GM19455 (cell line): Measurements from ENCODE around the gene TBXA2R.

Experiments used
- ATAC-seq: cut with Tn5 transposase; IDR thresholded peaks from one replicate; pipeline ENCODE4 v1.9.1; 2021; ENCODE audit not compliant: unreplicated experiment

TBXA2R gene

DNA sequence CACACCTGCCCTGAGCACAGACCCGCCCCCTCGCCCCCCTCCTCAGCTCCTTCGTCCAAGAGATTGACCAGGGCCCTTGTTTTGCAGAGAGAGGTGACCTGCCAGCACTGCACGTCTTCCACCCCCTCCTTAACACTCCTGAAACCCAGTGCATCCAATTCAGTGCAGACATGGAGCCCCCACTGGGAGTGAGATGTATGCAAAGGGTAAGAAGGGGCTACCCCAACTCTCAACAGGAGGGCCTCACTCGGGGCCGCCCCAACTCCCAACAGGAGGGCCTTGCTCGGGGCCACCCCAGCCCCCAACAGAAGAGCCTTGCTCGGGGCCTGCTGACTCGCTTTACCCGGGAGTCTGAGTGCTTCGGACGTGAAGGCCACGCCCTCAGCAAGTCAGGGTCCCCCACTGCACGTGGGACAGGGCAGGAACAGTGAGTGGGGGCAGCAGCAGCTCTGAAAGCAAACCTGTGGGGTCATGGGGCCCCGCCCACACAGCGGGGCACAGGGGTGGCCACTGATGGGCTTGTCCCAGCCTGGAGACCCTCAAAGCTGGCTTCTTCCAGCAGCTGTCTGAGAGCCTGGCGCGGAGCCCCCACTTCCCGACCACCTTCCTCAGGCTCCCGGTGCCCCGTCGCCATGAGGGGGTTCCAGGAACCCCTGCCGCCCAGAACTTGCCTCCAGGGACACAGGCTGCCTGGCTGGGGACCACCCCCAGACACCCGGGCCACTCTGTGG lies 14.3 kb upstream of the TBXA2R start:
- ATAC-seq, result no peak

- ATAC-seq, result no peak
Observed at GRCh38 chr19:3620145-3620816, 13.6 kb upstream of the TBXA2R start.

GRCh38 chr19:3619631-3620012 lies 12.9 kb upstream of the TBXA2R start:
- ATAC-seq, result no peak

- ATAC-seq, result no peak
Observed at GRCh38 chr19:3618811-3619630, 12.3 kb upstream of the TBXA2R start.

- no peak for ATAC-seq
Observed at GRCh38 chr19:3618144-3618810, 11.6 kb upstream of the TBXA2R start.

GRCh38 chr19:3617463-3617862 lies 10.8 kb upstream of the TBXA2R start:
- no peak for ATAC-seq

- no peak for ATAC-seq
Observed at GRCh38 chr19:3615524-3616135, 9.0 kb upstream of the TBXA2R start.

GRCh38 chr19:3614858-3615505 lies 8.3 kb upstream of the TBXA2R start:
- ATAC-seq, result no peak

DNA sequence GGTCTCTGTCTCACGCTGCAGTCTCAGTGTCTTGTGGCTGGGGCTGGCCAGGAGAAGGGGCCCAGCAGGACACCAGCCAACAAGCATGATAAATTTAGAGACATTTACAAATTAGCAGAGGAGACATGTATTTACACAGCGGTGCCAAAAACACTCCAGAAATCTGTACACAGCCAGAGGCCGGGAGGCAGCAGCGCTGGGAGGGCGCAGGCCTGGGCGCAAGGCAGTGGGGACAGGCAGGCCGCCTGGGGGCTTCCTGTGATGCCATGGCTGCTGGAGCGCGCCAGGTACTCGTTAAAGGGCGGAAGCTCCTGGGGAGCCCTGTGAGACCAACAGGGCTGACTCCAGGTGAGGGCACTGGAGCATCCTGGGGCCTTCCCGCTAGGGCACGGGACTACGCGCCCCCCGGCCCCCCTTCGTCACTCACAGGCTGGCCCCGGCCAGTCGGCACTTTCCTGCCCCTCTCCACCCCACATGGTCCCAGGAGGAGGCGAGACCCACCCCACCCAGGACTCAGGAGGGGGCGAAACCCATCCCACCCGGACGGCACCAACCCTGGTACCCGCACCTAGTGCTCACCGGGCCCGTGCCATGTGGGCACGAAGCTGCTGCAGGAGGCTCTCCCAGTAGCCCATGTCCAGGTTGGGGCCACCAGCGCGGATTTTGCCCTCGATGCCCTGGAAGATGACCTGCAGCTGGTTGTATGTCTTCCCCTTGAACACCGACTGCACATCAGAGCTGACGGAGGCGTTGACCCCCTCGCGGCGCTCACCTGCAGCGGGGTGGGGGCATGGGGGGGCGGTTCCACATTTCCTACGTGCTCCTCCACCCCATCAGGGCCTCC lies 7.4 kb upstream of the TBXA2R start:
- no peak for ATAC-seq

DNA sequence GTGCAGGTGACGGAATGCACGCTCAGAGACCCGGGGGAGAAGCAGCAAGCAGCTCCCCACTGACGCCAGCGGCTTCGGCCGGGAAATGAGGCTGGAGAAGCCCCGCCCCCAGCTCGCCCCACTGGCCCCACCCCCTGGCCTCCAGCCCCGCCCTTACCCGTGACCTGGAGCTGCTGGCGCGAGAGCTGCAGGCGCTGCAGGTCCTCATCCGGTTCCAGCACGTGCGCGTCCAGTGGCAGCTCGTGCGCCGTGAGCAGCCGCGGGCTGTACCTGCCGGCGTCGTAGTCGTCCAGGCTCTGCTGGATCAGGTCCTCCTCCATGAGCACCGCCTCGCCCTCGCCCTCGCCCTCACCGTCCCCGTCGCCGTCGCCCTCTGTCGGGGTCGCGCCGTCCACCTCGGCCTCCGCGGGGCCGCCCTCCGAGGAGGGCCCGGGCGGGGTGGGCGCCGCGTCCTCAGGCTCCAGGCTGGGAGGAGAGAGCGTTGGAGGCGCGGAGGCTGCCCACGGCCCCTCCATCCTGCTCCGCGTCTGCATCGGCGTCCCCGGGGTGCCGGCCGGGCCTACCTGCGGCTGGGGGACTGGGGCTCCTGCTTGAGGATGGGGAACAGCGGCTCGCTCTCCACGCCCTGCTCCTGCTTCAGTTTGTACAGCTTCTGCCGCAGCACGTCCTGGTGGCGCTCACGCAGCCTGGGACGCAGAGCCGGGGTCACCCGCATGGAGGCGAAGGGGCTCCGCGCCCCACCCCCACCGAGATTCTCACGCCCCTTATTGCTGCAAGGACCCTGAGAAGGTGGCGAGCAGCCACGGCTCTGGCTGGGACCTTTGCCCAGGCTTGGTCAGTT lies 6.4 kb upstream of the TBXA2R start:
- ATAC-seq, result no peak

GRCh38 chr19:3612330-3612729 lies 5.7 kb upstream of the TBXA2R start:
- ATAC-seq, result no peak

- no peak for ATAC-seq
Observed at GRCh38 chr19:3611841-3612240, 5.2 kb upstream of the TBXA2R start.

DNA sequence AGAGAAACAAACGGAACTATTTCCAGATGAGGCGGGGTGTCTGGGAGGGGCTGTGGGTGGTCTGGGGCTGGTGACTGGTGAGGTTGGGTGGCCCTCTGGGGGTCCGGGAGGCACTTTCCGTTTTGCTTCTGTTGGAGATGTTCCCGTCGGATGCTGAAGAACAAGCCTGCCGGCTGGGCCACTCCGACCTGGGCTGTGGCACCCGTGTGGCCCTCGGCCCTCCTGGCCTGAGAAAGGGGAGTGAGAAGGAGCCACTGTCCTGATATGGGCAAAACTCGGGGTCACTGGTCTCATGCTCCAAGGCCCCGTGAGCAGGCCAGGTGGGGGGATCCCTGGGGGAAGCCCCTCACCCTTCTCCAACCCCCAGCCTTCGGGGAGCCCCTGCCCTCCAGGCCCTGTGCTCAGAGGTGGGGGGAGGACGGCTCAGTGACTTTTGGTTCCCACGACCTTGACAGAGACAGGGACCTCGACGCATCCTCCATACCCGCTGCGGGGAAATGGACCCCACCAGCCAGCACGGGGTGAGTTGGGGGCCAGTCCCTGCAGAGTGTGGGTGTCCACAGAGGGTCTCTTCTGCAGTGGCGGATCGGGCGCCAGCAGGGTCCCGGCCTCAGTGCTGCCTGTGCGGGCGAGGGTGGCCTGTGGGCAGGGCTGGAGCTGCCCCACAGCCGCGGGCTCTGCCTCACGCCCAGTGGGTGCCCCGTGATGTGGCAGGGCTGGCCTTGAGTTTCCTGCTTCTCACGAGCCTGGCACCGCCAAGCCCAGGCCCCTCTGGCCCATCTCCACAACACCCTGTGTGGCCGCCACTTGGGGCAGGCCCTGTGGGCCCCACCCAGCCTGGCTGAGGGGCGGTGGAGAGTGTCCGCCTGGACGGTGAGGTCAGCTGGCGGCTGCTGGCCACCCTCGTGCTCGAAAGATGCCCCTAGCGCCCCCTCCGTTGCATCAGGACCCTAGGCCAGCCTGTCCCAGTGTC lies 4.4 kb upstream of the TBXA2R start:
- ATAC-seq, result no peak

DNA sequence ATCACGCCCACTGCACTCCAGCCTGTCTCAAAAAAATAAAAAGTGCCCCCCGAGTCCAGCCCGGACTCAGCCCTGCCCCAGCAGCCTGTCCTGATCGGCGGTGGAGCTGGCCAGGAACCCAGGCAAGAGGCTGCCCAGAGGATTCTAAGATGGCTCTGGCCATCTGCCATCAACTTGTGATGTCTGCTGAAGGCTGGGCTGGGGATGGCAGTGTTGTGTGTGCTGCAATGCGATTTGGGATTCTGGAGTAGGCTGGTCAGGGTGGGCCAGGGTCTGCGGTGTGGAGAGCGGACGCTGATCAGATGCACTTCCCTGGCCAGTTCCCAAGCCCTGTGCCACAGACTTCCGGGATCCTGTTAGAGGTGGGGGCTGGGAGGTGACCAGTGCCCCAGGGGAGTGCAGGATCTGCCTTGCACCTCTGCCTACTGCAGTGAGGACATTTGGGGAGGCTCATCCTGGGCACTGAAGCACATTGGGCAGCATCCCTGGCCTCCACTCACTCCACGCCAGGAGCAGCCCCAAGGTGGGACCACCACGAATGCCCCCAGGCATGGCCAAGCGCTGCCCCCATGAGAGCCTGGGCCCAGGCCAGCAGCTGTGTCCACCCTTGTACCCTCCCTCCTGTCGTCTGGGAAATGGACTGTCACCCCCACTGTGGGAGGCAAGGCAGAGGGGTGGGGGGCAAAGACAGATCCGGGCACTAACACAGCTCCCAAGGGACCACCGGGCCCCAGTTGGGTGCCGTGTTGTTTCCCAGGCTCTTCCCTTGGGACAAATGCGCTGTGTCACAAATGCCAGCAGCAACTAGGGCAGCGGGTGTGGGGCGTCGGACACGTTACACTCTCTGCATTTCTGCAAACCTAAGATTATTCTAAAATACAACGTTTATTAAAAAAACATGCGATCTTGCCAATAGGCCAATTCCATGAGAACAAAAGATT lies 3.4 kb upstream of the TBXA2R start:
- no peak for ATAC-seq

DNA sequence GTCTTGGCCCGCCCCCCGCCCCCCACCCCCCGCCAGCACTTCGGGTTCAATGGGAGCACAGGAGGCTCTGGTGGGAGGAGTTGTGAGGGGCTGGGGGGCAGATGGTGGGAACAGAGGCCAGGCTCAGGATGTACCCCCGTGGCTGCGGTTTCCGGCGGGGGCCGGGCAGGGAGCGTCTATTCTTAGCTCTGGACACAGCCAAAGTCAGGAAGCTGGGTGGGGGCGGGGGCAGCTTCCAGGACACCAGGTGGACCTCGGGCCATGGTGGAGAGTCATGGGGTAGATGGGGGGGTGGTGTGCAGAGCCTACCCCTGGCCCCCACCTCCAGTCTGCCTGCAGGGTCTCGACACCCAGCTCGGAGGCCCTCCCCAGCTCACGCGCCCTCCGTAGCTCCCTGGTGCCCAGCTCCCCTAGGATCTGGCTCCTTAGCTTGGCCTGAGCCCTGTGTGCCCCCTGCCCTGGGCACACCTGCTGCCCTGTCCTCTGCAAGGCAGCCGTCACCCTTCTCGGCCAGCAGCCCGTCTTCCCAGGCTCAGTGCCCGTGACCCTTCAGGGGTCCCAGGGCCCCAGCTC lies 2.2 kb upstream of the TBXA2R start:
- ATAC-seq, result no peak

- no peak for ATAC-seq
Observed at GRCh38 chr19:3608079-3608641, 1.5 kb upstream of the TBXA2R start.
